Measurements from ENCODE around the gene SCG3.

DNA sequence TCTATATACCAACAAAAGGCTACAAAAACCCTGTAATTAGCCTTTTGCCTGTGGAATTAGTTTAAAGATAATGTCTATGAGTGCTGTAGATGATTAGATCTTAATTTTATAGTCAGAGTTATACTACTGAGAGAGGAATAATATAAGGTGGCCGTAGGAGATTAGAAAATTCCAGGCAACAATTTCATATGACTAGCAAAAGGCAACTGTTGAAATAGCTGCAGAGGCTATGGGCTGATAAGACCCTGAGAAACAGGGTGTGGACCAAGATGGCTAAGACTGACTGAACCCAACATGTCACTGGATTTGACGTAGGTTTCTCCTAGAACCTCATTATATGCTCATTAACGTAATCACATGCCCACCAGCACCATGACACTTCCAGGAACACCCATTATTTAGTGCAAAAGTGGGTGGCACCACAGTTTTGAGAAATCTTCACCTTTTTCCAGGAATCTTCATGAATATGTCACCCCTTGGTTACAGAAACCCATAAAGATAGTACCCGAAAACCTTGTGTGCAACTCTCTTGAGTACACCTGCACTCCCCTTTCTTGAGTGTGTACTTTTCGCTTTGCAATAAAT lies 29.1 kb upstream of the SCG3 start:
- no peak for TF ChIP-seq CBFB (CRISPR knock-in tag; IDR thresholded peaks at IDR 0.05; ENCODE audit: low read depth)
- TF ChIP-seq, protein P1, sequence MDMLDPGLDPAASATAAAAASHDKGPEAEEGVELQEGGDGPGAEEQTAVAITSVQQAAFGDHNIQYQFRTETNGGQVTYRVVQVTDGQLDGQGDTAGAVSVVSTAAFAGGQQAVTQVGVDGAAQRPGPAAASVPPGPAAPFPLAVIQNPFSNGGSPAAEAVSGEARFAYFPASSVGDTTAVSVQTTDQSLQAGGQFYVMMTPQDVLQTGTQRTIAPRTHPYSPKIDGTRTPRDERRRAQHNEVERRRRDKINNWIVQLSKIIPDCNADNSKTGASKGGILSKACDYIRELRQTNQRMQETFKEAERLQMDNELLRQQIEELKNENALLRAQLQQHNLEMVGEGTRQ (CRISPR knock-in tag; IDR thresholded peaks at IDR 0.05), result no peak
- no peak for TF ChIP-seq CTCF (IDR thresholded peaks at IDR 0.05)
- TF ChIP-seq ZNF138 (CRISPR knock-in tag; conservative IDR thresholded peaks at IDR 0.05), result no peak

All from WTC11 (cell line).